GM19238 (cell line): Measurements from ENCODE around the gene RBKS.
"Not testable (repeated sequence)": the region's sequence is repeated elsewhere in the genome, so short reads cannot be mapped to it uniquely, and the experiment has no call there.

Experiments used
- DNase-seq: peaks from one replicate; pipeline ENCODE4 v3.0.0; 2011; ENCODE audit warnings: low spot score; ENCODE audit not compliant: insufficient read length

Gene RBKS

DNA sequence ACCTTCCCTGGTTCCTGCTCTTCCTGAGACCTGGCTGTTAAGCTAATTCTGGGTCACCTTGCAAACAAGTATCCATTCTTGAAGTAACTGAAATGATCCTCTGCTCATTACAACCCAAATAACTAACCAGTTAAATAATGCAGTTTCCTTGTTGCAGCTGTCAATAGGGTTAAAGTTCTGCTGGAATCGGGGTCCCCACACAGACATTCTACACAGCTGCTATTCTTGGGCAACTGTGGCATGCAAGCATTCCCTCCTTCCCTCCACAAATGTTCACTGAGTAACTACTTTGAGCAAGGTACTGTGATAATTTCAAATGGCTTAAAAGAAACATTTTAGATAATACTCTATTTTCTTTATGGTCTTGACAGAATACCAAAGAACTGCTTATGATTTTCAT is 17.1 kb downstream of the RBKS start:
- DNase-seq: no peak

GRCh38 chr2:27871802-27872201 is 18.4 kb downstream of the RBKS start:
- no peak for DNase-seq

GRCh38 chr2:27870724-27871123 is 19.5 kb downstream of the RBKS start:
- DNase-seq: no peak

DNA sequence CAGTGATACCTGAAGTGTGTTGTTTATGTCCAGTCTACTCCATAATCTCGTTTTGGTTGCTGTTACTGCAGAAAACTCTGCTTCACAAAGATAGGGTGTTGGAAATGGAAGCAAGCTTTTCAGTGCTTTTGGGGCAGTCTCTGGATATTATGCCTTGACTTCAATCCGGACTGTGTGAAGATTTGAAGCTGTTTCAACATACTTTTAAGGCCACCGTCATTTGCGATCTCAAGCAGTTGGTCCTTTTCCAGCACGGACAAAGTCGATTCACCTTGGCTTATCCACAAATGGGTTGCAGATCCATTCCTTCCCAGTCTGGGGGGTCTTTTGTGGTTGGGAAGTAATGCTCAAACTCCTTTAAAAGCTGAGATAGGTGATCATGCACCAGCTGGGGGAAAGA is 20.4 kb downstream of the RBKS start:
- no peak for DNase-seq

DNA sequence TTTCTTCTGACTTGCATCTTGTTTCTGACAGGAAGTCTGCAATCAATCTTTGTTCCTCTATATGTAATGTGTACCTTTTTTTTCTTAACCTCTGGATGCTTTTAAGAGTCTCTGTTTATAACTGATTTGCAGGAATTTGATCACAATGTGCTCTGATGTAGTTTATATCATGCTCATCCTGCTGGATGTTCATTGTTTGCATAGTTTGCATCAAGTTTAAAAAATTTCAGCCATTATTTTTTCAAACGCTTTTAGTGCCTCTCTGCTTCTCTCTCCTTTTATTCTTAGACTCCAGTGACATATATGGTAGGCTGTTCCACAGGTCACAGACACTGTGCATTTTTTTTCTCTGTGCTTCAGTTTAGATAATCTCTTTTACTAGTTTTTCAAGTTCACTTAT is 23.9 kb downstream of the RBKS start:
- no peak for DNase-seq

DNA sequence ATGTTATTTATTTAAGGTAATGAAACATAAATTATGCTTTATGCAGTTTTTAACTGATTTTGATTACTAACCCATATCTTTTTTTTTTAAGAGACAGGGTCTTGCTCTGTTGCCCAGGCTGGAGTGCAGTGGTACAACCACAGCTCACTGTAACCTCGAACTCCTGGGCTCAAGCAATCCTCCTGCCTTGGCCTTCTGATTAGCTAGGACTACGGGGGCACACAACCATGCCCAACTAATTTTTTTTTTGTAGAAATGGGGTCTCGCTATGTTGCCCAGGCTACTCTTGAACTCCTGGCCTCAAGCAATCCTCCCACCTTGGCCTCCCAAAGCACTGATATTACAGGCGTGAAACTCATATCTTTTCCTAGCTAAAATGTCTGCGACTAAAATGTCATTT is 26.2 kb downstream of the RBKS start:
- DNase-seq: not testable (repeated sequence)

DNA sequence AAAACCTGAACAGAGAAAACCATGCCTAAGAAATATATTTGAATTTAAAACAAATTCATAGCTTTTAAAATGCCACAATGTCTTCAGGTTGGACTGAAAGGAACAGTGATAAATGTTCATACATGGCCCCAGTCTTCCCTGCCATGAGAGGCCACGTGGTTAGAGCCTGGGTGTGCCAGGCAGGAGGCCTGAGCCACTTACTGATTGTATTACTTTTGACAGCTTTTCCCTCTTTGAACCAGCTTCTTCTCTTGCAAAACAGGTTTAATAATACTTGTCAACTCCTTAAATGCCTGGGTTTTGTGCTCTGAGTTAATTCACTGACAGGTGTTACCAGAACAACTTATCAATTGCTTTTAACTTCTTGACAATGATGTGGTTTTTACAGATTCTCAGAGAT is 27.0 kb downstream of the RBKS start:
- DNase-seq: no peak

DNA sequence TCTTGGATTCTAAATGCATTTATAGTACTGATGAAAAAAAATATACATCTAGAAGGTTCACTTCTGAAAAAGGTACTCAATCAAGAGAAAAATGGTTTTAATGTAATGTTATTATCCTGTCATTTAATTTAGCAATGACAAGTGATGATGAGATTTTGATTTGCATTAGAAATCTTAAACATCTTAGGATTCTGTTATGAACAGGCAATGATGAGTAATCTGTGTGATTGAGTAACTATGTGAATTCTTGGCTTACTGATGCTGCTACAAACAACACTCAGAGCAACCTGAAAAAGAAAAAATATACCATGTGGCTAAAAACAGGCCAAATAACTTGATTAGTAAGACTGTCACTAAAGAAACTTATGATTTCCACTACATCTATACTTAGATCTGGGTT is 30.1 kb downstream of the RBKS start:
- no peak for DNase-seq

GRCh38 chr2:27857417-27858172 is 32.6 kb downstream of the RBKS start:
- DNase-seq: no peak

GRCh38 chr2:27856956-27857355 is 33.2 kb downstream of the RBKS start:
- no peak for DNase-seq

- DNase-seq: no peak
Observed at GRCh38 chr2:27856386-27856785, 33.8 kb downstream of the RBKS start.

DNA sequence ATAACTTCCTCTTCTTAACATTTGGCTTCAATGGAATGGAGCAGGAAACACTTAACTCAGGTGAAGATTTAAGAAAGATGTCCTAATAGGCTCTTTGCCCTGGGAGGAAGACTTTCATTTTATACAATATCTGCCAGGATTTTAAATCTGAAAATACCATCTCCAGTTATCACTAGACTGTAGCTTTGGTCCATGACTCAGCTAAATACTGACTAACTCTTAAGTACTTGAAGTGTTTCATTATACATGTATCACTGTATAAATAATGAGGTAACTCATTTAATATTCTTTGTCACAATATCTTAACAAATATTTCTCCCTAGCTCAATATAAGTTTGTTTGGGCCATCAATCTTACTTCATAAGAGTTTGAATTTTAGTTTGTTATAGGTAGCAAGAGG is 34.7 kb downstream of the RBKS start:
- no peak for DNase-seq

DNA sequence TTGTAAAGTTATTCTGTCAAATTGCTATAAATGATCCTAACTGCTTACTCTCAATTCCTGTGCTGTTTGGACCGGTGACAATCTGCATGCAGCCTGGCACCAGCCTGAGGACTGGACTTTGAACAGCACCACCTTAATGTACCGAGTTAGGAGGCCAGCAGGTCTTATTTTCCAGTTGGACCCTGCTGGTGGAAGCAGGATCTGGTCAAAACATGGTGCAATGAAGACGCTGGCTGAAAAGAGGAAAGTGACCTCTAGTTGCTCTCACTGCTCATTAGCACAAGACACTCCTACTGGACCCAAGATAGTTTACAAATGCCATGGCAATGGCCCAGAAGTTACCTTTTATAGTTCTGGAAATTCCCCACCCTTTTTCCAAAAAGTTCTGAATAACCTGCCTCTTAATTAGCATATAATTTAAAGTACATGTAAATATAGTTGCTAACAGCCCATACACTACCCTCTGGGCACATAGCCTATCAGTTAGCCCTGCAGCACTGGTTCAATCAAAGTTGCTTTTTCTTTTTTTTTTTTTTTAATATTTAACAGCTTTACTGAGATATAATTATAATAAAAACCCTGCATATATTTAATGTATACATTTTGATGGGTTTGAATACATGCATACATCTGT is 35.8 kb downstream of the RBKS start:
- no peak for DNase-seq

DNA sequence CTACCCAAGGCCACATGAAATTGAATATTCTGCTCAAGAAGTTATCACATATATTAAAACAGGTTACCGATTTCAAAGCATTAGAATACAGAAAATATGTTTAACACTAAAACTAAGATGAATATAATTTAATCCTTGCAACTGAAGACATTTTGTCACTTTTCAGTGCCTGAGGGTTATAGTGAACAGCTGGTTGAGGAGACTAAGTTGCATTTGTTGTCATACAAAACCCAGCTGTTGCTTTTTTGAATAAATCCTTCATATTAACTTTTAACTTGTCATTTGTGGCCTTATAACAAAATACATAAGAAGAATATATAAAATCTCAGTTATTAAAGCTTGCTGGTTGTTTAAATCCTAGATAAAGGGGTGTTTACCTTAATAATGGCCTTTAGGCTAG is 37.5 kb downstream of the RBKS start:
- no peak for DNase-seq

DNA sequence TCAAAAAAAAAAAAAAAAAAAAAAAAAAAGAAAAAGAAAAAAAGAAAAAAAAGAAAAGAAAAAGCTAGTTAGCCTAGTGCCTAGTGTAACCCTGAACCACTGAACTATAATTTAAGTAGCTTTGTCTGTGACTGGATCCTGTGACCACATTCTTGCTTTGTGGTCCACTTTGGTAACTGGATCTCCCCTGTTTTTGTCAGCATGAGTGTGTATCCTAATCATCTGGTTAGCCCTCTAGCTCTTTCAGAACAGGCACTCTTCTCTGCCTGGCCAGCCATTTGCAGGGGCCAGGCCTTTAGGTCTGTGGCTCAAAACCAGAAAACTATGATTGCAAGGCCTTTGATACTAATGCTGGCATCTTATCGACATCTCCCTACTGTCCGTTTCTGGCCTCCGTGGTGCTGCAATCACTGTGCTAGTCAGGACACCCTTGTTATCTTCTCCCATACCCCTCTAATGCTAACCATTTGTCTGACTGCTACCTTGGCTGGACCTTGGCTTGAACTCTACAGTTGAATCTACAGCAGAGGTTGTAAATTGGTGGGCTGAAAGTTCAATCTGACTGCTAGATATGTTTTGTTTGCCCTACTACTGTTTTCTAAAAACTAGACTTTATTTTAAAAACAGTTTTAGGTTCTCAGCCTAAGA is 40.5 kb downstream of the RBKS start:
- no peak for DNase-seq

DNA sequence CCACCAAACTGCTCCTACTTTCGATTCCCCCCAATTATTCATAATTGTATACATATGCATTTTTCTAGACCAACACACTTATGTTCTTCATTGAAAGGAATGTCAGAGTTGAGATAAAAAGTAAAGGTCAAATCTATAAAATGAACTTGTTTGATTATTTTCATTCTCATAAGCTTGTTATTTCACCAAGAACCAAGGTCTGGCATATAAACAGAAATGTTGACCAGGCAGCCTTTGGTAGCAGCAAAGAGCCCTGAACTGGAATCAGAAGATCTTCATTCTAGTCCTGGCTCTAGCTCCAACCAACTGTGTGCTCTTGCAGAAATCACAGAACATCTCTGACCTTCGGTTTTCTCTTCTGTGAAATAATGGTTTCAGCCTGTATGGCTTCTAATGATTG is 42.9 kb downstream of the RBKS start:
- no peak for DNase-seq

DNA sequence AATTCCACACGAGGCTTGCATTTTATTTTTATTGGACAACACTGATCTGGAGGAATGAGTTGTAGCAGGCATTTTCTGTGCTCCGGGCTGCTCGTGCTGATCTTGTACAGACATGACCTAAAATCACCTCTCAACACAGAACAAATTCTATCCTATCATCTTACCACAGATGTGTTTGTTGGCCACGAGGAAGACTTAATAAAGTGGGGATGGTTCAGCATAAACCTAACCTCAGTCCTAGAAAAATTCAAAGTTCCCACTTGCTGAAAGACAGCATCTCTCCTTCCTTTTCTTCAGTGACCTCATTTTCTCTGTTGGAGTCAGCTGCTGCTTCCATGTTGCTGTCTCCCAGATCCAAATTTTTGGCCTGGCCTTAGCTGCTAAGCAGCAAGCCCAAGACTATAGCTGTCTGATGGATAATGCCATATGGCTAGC is 45.3 kb downstream of the RBKS start:
- DNase-seq: no peak

GRCh38 chr2:27843992-27844391 is 46.2 kb downstream of the RBKS start:
- DNase-seq: no peak

- no peak for DNase-seq
Observed at GRCh38 chr2:27842894-27843293, 47.3 kb downstream of the RBKS start.

- DNase-seq: no peak
Observed at GRCh38 chr2:27839022-27839618, 51.1 kb downstream of the RBKS start.

- no peak for DNase-seq
Observed at GRCh38 chr2:27838502-27838901, 51.7 kb downstream of the RBKS start.

DNA sequence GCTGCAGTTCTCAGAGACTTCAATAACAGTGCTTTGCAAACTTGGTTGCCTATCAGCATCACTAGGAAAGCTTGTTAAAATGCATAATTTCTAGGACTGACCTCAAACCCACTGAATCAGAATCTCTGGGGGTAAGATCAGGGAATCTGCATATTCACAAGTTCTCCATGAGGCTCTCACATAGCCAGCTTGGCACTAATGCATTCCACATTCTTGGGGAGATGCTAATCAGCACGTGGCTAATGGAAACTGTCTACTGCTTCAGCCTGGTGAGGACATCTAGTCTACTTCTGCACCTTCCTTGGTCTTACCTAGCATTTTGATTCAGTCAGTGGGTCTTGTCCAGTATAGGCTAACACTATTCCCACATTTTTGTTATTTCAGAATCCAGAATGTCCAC is 56.3 kb downstream of the RBKS start:
- no peak for DNase-seq
